ENCODE results near the gene PPP3CA.

Gene PPP3CA

DNA sequence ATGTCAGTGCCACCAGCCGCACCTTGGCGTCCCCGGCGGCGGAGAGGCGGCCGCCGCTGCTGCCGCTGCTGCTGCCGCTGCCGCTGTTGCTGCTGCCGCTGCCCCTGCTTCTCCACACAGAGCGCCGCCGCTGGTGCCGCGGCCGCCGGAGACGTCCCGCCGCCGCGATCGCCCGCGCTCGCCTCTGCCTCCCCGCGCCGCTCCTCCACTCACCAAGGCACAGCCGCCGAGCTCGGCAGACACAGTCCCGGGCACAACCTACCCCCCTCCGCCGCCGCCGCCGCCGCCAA lies at the start of gene PPP3CA:
PPP3CA (minus strand) TSS at position 260 of the 290 bp plus-strand sequence.
- TF ChIP-seq, protein P1, sequence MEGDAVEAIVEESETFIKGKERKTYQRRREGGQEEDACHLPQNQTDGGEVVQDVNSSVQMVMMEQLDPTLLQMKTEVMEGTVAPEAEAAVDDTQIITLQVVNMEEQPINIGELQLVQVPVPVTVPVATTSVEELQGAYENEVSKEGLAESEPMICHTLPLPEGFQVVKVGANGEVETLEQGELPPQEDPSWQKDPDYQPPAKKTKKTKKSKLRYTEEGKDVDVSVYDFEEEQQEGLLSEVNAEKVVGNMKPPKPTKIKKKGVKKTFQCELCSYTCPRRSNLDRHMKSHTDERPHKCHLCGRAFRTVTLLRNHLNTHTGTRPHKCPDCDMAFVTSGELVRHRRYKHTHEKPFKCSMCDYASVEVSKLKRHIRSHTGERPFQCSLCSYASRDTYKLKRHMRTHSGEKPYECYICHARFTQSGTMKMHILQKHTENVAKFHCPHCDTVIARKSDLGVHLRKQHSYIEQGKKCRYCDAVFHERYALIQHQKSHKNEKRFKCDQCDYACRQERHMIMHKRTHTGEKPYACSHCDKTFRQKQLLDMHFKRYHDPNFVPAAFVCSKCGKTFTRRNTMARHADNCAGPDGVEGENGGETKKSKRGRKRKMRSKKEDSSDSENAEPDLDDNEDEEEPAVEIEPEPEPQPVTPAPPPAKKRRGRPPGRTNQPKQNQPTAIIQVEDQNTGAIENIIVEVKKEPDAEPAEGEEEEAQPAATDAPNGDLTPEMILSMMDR (conservative IDR thresholded peaks at IDR 0.05; ENCODE audit: low read depth, low read length): no peak
- no peak for DNase-seq (ENCODE audit: low read depth)
- peak within 1 kb of the TSS; percentile 87 for H3K4me3 ChIP-seq (ENCODE audit: low read depth, low read length)

DNA sequence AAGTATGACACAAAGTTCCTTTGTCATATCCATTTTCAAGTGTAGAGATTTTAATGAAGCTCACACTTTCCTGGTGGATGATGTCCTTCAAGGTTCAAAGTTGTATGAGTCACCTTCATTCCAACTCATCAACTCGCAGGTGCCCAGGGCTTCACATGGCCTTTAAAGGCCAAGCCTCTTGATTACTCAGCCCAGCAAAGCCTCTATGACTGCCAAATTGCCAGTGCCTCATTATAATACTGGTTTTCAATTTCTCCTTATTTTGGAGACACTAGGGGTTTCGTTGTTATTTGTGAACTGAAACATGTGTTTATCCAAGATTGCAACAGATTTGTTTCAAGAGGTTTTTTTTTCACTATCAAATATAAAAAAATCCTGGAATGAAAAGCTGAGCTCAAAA lies 45.9 kb upstream of the PPP3CA start:
- TF ChIP-seq, protein P1 (conservative IDR thresholded peaks at IDR 0.05; ENCODE audit: low read depth, low read length): no peak
- H3K4me3 ChIP-seq (ENCODE audit: low read depth, low read length): no peak overlapping the region
- DNase-seq (ENCODE audit: low read depth): peak; percentile 41

DNA sequence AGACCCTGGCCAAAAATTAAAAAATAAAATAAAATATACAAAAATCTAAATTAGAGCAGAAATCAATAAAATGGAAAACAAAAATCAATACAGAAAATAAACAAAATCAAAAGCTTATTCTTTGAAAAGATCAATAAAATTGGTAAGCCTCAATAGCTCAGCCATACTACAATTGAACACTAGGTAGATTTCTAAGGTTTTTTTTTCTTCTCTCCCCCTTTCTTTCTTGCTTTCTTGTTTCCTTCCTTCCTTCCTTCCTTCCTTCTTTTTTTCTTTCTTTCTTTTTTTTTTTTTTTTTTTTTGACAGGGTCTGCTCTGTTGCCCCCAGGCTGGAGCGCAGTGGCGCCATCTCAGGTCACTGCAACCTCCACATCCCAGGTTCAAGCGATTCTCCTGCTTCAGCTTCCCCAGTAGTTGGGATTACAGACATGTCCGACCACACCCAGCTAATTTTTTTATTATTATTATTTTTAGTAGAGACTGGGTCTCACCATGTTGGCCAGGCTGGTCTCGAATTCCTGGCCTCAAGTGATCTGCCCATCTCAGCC lies 23.4 kb upstream of the PPP3CA start:
- no peak for DNase-seq (ENCODE audit: low read depth)
- TF ChIP-seq, protein P1 (conservative IDR thresholded peaks at IDR 0.05; ENCODE audit: low read depth, low read length): no peak

DNA sequence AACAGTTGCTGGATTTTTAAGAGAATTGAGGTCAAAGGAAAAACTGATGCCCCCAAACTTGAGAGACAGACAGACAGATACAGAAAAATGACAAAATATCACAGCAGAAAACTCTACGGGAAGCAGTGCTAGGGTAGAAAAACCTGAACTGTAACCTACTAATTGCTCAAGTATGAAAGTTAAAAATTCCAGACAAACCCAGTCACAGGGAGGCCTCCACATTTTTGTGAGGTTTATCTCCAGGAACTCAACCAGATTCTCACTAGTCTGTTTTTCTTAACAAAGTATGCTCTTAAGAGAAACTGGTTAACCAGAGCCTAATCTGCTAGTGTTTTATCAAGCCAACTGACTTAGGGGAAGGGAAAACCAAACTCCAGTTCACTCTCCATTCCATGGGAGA lies 19.9 kb upstream of the PPP3CA start:
- TF ChIP-seq, protein P1 (conservative IDR thresholded peaks at IDR 0.05; ENCODE audit: low read depth, low read length): no peak

More for the DNA sequence above, 23.4 kb upstream of the PPP3CA start:
- H3K4me3 ChIP-seq (ENCODE audit: low read depth, low read length): no peak overlapping the region

DNA sequence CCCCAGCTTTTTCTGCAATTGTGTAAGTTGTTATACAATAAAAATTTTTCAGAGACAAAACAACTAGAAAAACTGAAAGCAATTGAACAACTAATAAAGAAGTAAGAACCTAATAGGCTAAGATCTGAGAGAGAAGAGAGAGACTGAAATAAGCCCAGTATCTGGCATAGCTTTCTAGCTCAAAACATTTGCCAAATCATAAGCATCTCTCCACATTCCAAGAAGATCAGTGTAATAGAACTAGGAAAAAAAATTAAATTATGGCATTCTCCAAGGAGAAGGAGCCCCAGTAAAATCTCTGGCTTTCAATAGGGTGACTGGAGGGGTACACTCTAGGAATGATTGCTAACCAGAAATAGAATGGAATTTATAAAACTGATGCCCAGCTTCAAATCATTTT lies 19.0 kb upstream of the PPP3CA start:
- TF ChIP-seq, protein P1 (conservative IDR thresholded peaks at IDR 0.05; ENCODE audit: low read depth, low read length): no peak
- peak; percentile 47 for DNase-seq (ENCODE audit: low read depth)
- no peak overlapping the region for H3K4me3 ChIP-seq (ENCODE audit: low read depth, low read length)

More for the DNA sequence above, 19.9 kb upstream of the PPP3CA start:
- no peak overlapping the region for H3K4me3 ChIP-seq (ENCODE audit: low read depth, low read length)
- peak; percentile 92 for DNase-seq (ENCODE audit: low read depth)

DNA sequence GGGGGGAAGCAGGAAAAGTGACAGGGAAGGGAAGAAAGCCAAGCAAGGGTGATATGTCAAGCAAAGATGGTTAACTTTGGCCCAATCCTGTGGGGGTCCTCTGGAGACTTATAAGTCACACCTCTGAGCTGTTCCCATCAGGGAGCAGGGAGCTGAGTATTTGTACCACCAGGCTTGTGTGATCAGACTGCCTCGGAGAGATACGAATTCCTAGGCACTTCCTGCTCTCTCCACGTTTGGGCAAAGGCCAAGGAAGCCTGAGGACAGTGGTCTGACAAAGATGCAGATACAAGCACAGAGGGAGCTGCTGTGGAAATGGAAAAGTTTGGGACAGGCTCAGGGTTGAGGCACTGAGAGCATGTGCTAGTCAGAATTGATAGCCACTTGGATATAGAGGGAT lies 10.4 kb upstream of the PPP3CA start:
- peak; percentile 40 for DNase-seq (ENCODE audit: low read depth)
- TF ChIP-seq, protein P1 (conservative IDR thresholded peaks at IDR 0.05; ENCODE audit: low read depth, low read length): no peak
- H3K4me3 ChIP-seq (ENCODE audit: low read depth, low read length): no peak overlapping the region

DNA sequence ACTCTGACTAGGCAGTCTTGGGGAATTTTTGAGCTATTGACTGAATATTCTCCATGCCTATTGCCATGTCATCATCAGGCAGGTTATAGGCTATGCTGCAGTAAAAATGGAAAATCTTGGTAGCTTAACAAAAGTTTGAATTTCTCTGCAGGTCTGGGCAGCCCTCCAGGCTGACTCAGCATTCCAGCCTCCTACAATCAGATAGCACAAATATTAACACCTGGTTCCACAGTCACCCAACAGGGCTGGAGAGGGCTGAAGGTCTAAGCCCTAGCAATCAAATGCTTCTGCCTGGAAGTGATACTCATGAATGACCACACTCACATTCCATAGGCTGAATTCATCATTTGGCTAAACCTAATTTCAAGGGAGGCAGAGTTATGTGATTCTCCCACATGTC lies 9.6 kb upstream of the PPP3CA start:
- peak; percentile 95 for DNase-seq (ENCODE audit: low read depth)
- TF ChIP-seq, protein P1 (conservative IDR thresholded peaks at IDR 0.05; ENCODE audit: low read depth, low read length): no peak
- no peak overlapping the region for H3K4me3 ChIP-seq (ENCODE audit: low read depth, low read length)

All from choroid plexus epithelial cell (primary cell).